GM12874 (cell line): Measurements from ENCODE around the gene SMCP.

Experiments used
- TF ChIP-seq, protein P1 (sequence below): IDR thresholded peaks from 2 replicates; pipeline ENCODE4 v1.5.1; 2011; ENCODE audit warnings: low read depth, mild to moderate bottlenecking, control low read depth, low read length, moderate library complexity; ENCODE audit not compliant: insufficient read depth

Gene SMCP

DNA sequence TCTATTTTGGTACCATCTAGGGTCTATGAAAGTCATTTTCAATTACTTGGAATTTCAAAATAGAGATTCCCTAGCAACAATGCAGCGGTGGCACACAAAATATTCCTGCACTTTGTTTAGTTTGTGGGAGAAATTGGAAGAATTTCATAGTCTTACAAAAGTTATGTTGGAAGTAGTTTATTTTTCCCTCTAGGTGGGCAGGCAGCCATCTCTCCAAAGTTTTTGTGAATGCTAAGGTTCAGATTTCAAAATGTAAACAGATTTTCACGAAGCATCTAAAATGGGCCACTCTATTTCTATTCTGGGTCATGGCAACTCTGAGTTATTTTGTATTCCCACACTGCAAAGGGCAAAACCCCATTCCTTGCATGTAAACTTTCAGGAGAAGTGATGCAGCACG, 8.0 kb downstream of the SMCP start:
- TF ChIP-seq, protein P1, sequence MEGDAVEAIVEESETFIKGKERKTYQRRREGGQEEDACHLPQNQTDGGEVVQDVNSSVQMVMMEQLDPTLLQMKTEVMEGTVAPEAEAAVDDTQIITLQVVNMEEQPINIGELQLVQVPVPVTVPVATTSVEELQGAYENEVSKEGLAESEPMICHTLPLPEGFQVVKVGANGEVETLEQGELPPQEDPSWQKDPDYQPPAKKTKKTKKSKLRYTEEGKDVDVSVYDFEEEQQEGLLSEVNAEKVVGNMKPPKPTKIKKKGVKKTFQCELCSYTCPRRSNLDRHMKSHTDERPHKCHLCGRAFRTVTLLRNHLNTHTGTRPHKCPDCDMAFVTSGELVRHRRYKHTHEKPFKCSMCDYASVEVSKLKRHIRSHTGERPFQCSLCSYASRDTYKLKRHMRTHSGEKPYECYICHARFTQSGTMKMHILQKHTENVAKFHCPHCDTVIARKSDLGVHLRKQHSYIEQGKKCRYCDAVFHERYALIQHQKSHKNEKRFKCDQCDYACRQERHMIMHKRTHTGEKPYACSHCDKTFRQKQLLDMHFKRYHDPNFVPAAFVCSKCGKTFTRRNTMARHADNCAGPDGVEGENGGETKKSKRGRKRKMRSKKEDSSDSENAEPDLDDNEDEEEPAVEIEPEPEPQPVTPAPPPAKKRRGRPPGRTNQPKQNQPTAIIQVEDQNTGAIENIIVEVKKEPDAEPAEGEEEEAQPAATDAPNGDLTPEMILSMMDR = no peak

DNA sequence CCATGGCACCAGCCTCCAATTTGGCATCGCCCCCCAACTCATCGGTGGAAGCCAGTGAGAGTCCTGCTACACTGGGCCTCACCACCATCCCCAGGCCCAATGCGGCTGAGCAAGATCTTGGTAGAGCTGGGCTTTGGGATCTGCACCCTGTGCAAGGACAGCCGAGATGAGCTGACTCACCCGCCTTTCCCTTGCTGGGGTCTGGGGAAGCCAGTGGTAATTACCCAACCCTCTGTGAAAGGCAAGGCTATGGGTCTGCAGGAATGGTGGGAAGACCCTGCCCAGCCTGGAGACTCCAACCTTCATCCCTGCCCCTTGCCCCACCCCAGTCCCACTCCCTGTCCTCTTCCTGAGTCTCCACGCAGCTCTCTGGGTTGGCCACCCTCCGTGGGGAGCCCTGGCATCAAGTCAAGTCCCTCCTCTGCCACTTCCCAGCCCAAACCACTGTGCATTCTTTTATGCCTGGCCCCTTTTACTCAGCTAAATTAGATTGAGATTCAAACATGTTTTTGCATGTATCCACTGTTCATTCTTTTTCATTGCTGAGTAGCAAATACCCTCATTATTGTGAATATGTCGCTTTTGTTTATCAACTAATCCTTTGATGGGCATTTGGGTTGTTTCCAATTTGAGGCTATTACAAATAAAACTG, 8.8 kb downstream of the SMCP start:
- TF ChIP-seq, protein P1 = no peak

DNA sequence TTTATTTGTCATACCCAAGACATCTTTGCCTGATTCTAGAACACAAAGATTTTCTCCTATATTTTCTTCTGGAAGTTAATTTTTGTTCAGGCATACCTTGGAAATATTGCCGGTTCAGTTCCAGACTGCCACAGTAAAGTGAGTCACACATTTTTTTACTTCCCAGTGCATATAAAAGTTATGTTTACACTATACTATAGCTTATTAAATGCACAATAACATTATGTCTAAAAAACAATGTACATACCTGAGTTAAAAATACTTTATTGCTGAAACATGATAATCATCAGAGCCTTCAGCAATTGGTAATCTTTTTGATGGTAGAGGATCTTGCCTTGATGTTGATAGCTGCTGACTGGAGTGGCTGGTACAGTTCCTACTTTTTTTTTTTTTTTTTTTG, 10.0 kb downstream of the SMCP start:
- TF ChIP-seq, protein P1 = no peak

DNA sequence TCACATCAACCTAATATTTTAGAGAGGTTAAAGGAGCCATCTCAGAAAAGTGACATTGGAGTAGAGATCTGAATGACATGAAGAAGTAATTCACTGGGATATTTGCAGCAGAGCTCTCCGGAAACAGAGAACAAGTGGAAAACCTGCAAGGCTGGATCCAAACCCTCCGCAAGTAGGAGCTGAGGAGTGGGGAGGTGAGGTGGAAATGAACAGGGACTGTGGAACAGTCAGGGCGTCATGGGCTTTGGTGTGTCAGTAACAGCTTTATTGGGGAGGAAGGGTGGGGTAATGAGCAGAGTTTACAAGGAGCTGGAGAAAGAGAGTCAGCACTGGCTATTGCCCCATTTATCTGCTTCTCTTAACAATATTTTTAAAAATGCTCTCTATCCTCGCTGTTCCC, 20.9 kb downstream of the SMCP start:
- TF ChIP-seq, protein P1 = no peak

DNA sequence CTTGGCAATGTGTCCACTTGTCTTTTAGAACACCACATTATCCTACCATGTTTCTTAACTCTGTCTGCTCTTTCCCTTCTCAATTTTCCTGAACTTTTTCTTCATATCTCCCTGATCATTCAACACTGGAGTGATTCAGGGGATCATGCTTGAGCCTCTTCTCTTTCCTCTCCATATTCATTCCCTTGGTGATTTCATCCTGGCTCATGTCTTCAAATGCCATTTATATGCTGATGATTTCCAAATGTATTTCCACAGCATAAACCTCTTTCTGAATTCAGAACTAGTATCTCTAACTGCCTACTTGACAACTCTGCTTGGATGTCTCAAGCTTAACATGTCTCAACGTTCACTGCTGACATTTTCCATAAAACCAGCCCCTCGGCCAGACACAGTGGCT, 21.8 kb downstream of the SMCP start:
- TF ChIP-seq, protein P1 = no peak

DNA sequence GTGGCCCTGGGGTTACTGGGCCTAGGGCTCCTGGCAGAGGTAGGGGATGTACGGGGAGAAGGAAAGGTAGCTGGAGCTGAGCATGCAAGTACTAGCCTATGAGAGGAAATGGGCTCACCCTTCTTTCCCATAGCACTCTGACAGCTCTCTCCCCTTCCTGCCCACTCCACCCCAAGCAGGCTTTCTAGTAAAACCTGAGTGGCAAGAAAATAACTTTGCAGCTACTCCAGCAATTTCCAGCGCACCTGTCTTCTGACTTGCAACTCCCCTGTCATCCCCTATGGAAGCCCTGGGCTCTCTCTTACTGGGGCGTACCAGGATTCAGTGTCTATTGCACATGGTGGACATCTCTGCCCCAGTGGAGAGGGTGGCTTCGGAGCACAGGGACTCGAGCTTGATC, 23.5 kb downstream of the SMCP start:
- TF ChIP-seq, protein P1 = no peak

DNA sequence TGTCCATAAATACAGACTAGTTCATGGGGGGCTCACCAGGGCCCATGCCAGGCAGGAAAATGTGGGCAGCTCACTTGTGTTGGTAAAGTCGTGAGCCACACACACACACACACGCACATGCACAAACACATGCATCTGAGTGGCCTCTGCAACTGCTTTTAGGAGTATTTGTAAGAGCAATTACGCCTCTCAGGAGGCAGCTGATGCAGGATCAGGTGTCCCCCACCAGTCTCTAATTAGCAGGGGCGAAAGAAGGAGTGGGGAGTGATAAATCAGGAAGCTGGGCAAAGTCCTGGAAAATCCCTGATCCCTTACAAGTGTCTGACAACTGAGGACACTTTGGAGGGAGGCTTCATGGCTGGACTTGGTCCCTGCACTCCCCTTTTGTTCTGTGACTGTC, 24.5 kb downstream of the SMCP start:
- TF ChIP-seq, protein P1 = no peak
